Keratinocyte (primary cell): ENCODE results near the gene ATP5MC3. TPM values are rescaled to one million over a fixed set of nuclear protein-coding genes. Genes with fewer than 3 reads are reported as not detected.

Experiments
- DNase-seq: peaks from one replicate; pipeline ENCODE4 v3.0.0-alpha.2; 2011; ENCODE audit warnings: low read depth, missing footprints, low spot score
- FAIRE-seq: peaks from 2 replicates; lab custom pipeline; 2011; peaks lifted over from hg19 to GRCh38; lab: Jason Lieb, UNC
- H2AFZ ChIP-seq: 2 replicates; pipeline ENCODE4 v1.6.0; 2012; ENCODE audit warnings: low read length, control low read depth, inconsistent platforms; ENCODE audit not compliant: control insufficient read depth
- H3K27ac ChIP-seq: 2 replicates; pipeline ENCODE4 v1.5.1; 2011; ENCODE audit warnings: low read length; ENCODE audit not compliant: control insufficient read depth, insufficient read depth
- H3K27me3 ChIP-seq: 3 replicates; pipeline ENCODE4 v1.6.0; 2011; ENCODE audit warnings: low read length; ENCODE audit not compliant: control insufficient read depth, insufficient read depth; ENCODE audit errors: extremely low read depth
- H3K36me3 ChIP-seq, 2 experiments: 2 replicates in 1 of 2; 3 replicates in 1 of 2; pipeline ENCODE4 v1.5.1; 2011; ENCODE audit warnings: low read length in 2 of 2, mild to moderate bottlenecking in 1 of 2; ENCODE audit not compliant: control insufficient read depth in 2 of 2, insufficient read depth in 2 of 2; ENCODE audit errors: extremely low read depth in 1 of 2
- H3K4me1 ChIP-seq: 3 replicates; pipeline ENCODE4 v1.5.1; 2011; ENCODE audit warnings: low read length; ENCODE audit not compliant: control insufficient read depth, insufficient read depth; ENCODE audit errors: extremely low read depth
- H3K4me2 ChIP-seq: 3 replicates; pipeline ENCODE4 v1.6.0; 2011; ENCODE audit warnings: low read depth, low read length; ENCODE audit not compliant: control insufficient read depth, insufficient read depth; ENCODE audit errors: extremely low read depth
- H3K4me3 ChIP-seq, 3 experiments: fragments of 200-600 bp in 1 of 3; sonication (generic) in 1 of 3; 2 replicates in 2 of 3; 3 replicates in 1 of 3; pipeline ENCODE4 v1.5.1; 2011 to 2016; ENCODE audit warnings: low read length in 3 of 3, mild to moderate bottlenecking in 3 of 3, control low read depth in 2 of 3, inconsistent platforms in 1 of 3, low read depth in 1 of 3, mixed read lengths in 1 of 3, mixed run types in 1 of 3, moderate library complexity in 1 of 3; ENCODE audit not compliant: control insufficient read depth in 2 of 3, insufficient read depth in 2 of 3; ENCODE audit errors: extremely low read depth in 1 of 3
- H3K79me2 ChIP-seq: 2 replicates; pipeline ENCODE4 v1.6.0; 2012; ENCODE audit warnings: low read length; ENCODE audit not compliant: control insufficient read depth, insufficient read depth
- H3K9ac ChIP-seq: 3 replicates; pipeline ENCODE4 v1.6.0; 2011; ENCODE audit warnings: low read length; ENCODE audit not compliant: control insufficient read depth, insufficient read depth; ENCODE audit errors: extremely low read depth
- H3K9me1 ChIP-seq: 3 replicates; pipeline ENCODE4 v1.6.0; 2011; ENCODE audit warnings: low read length; ENCODE audit not compliant: control insufficient read depth, insufficient read depth; ENCODE audit errors: extremely low read depth
- H3K9me3 ChIP-seq: 2 replicates; pipeline ENCODE4 v1.5.1; 2012; ENCODE audit warnings: low read depth, low read length; ENCODE audit not compliant: control insufficient read depth
- H4K20me1 ChIP-seq: 3 replicates; pipeline ENCODE4 v1.6.0; 2011; ENCODE audit warnings: low read length; ENCODE audit not compliant: control insufficient read depth, insufficient read depth; ENCODE audit errors: extremely low read depth
- CTCF ChIP-seq, 3 experiments: IDR thresholded peaks in 1 of 3; conservative IDR thresholded peaks in 1 of 3; optimal IDR thresholded peaks in 1 of 3; 2 replicates in 2 of 3; 3 replicates in 1 of 3; pipeline versions ENCODE3 to v1.5.1; 2011; ENCODE audit warnings: low read length in 3 of 3, mild to moderate bottlenecking in 3 of 3, moderate library complexity in 2 of 3, control low read depth in 1 of 3, inconsistent platforms in 1 of 3; ENCODE audit not compliant: insufficient read depth in 2 of 3; ENCODE audit errors: extremely low read depth in 1 of 3
- EZH2 ChIP-seq: IDR thresholded peaks from one replicate; pipeline ENCODE4 v1.6.1; 2012; ENCODE audit warnings: inconsistent platforms, mild to moderate bottlenecking, low read length, moderate library complexity
- dilution Hi-C: fragments of 300-500 bp; cut with MboI; formaldehyde crosslinking; loops from one replicate; pipeline ENCODE4 v1.7.0; 2020; ENCODE audit warnings: low sequenced_read_pairs; ENCODE audit not compliant: extremely low pct_ligation_motif_present
- polyA plus RNA-seq, 5 experiments: library from polyadenylated mRNA; depleted of rRNA in 3 of 5; stranded (reverse) in 3 of 5; stranded (forward) in 1 of 5; unstranded in 1 of 5; fragments of >200 nt; gene quantifications; 1 replicate in 1 of 5; 2 replicates in 3 of 5; 3 replicates in 1 of 5; pipeline versions ENCODE4 v1.2.1 to v1.2.3, GENCODE V29; 2011 to 2012; ENCODE audit warnings: missing spikeins in 2 of 5, low read depth in 1 of 5, low replicate concordance in 1 of 5

ATP5MC3 gene
- polyA plus RNA-seq, 1 donor (not counting 4 experiments of a cell fraction or from before 2014, with no cell fraction given), result 933 TPM

- dilution Hi-C loops, result no loop called here
- DNase-seq (no peak), FAIRE-seq (no peak)
Measured at GRCh38 chr2:175205523-175205922, 24.0 kb upstream of the ATP5MC3 start.

GRCh38 chr2:175203621-175204496 is 22.3 kb upstream of the ATP5MC3 start:
- FAIRE-seq, result peak; percentile 46
- dilution Hi-C loops, result no loop called here

More at GRCh38 chr2:175205523-175205922, 24.0 kb upstream of the ATP5MC3 start:
- Histone ChIP-seq H3K9me1 (no peaks in the 10 kb centered on the region), H2AFZ (no peak overlapping the region), H3K4me2 (no peak overlapping the region), H3K9ac (no peak overlapping the region), H3K4me3 (no peak overlapping the region), H3K79me2 (no peaks in the 10 kb centered on the region), H3K27ac (no peak overlapping the region), H4K20me1 (no peaks in the 10 kb centered on the region), H3K4me1 (no peaks in the 10 kb centered on the region), H3K27me3 (peaks cover 4% of the 10 kb centered on the region), H3K9me3 (no peaks in the 10 kb centered on the region), H3K36me3 (no peaks in the 10 kb centered on the region)
- TF ChIP-seq CTCF (optimal IDR thresholded peaks at IDR 0.05 in 1 of 3, IDR thresholded peaks at IDR 0.05 in 1 of 3, conservative IDR thresholded peaks at IDR 0.05 in 1 of 3; ENCODE audit: extremely low read depth in 1 of 3, insufficient read depth in 2 of 3, low read length in 3 of 3) (no peak), EZH2 (no peak)

More at GRCh38 chr2:175203621-175204496, 22.3 kb upstream of the ATP5MC3 start:
- DNase-seq, result no peak
- Histone ChIP-seq H3K4me3 (no peak overlapping the region), H3K9me1 (no peaks in the 10 kb centered on the region), H3K4me2 (no peak overlapping the region), H3K79me2 (no peaks in the 10 kb centered on the region), H4K20me1 (no peaks in the 10 kb centered on the region), H2AFZ (no peak overlapping the region), H3K9ac (no peak overlapping the region), H3K9me3 (no peaks in the 10 kb centered on the region), H3K27me3 (peaks cover 4% of the 10 kb centered on the region), H3K4me1 (no peaks in the 10 kb centered on the region), H3K36me3 (no peaks in the 10 kb centered on the region), H3K27ac (no peak overlapping the region)
- peak; percentile 56 to 67 (median 57) for TF ChIP-seq CTCF (optimal IDR thresholded peaks at IDR 0.05 in 1 of 3, IDR thresholded peaks at IDR 0.05 in 1 of 3, conservative IDR thresholded peaks at IDR 0.05 in 1 of 3; ENCODE audit: extremely low read depth in 1 of 3, insufficient read depth in 2 of 3, low read length in 3 of 3)
- TF ChIP-seq EZH2, result no peak
